Measurements from ENCODE around the gene CR2. TPM values are rescaled to one million over a fixed set of nuclear protein-coding genes. Genes with fewer than 3 reads are reported as not detected.

The CR2 gene
- total and polyA plus RNA-seq, 4 donors, result 0.05 to 0.36 (median 0.14) TPM; not detected in 1

DNA sequence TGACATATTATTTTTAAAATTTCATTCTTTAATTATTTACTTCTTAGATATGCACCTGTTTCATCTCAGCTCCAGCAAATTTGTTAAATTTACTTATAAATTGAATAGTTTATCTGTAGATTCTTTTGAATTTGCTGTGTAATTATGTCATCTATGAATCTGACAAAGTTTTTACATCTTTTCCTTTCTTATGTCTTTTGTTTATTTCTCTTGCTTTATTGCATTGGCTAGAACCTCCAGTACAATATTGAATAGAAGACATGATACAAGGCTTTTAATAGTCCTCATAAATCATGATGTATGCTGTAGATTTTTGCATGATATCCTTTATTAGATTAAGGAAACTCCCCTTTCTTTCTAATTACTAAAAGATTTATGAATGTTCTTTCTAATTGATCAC is 62.6 kb downstream of the CR2 start:
- no peak overlapping the region for H3K4me3 ChIP-seq (ENCODE audit: low read depth in 1 of 3, low read length in 3 of 3)
- H3K36me3 ChIP-seq (ENCODE audit: control insufficient read depth in 4 of 4, insufficient read depth in 3 of 4, low read depth in 1 of 4, low read length in 3 of 4), result no peaks in the 10 kb centered on the region
- no peak overlapping the region for H3K27ac ChIP-seq (ENCODE audit: low read depth in 1 of 2, low read length in 2 of 2)
- H3K27me3 ChIP-seq (ENCODE audit: control insufficient read depth in 4 of 4, insufficient read depth in 4 of 4, low read length in 3 of 4), result no peaks in the 10 kb centered on the region
- TF ChIP-seq FOXA2 (IDR thresholded peaks at IDR 0.05), result no peak
- TF ChIP-seq, protein P1, sequence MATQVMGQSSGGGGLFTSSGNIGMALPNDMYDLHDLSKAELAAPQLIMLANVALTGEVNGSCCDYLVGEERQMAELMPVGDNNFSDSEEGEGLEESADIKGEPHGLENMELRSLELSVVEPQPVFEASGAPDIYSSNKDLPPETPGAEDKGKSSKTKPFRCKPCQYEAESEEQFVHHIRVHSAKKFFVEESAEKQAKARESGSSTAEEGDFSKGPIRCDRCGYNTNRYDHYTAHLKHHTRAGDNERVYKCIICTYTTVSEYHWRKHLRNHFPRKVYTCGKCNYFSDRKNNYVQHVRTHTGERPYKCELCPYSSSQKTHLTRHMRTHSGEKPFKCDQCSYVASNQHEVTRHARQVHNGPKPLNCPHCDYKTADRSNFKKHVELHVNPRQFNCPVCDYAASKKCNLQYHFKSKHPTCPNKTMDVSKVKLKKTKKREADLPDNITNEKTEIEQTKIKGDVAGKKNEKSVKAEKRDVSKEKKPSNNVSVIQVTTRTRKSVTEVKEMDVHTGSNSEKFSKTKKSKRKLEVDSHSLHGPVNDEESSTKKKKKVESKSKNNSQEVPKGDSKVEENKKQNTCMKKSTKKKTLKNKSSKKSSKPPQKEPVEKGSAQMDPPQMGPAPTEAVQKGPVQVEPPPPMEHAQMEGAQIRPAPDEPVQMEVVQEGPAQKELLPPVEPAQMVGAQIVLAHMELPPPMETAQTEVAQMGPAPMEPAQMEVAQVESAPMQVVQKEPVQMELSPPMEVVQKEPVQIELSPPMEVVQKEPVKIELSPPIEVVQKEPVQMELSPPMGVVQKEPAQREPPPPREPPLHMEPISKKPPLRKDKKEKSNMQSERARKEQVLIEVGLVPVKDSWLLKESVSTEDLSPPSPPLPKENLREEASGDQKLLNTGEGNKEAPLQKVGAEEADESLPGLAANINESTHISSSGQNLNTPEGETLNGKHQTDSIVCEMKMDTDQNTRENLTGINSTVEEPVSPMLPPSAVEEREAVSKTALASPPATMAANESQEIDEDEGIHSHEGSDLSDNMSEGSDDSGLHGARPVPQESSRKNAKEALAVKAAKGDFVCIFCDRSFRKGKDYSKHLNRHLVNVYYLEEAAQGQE (IDR thresholded peaks at IDR 0.05), result no peak
- TF ChIP-seq FOXA1 (IDR thresholded peaks at IDR 0.05), result no peak
- TF ChIP-seq EGR1 (IDR thresholded peaks at IDR 0.05; ENCODE audit: low read depth in 2 of 2), result no peak
- DNase-seq (ENCODE audit: low spot score), result no peak
- H3K9me3 ChIP-seq (ENCODE audit: control insufficient read depth in 4 of 4, low read length in 3 of 4), result no peaks in the 10 kb centered on the region
- H3K4me1 ChIP-seq (ENCODE audit: control insufficient read depth in 4 of 4, insufficient read depth in 4 of 4, low read length in 3 of 4), result no peaks in the 10 kb centered on the region
- H3K9ac ChIP-seq (ENCODE audit: low read depth in 1 of 2, low read length in 2 of 2), result no peak overlapping the region

DNA sequence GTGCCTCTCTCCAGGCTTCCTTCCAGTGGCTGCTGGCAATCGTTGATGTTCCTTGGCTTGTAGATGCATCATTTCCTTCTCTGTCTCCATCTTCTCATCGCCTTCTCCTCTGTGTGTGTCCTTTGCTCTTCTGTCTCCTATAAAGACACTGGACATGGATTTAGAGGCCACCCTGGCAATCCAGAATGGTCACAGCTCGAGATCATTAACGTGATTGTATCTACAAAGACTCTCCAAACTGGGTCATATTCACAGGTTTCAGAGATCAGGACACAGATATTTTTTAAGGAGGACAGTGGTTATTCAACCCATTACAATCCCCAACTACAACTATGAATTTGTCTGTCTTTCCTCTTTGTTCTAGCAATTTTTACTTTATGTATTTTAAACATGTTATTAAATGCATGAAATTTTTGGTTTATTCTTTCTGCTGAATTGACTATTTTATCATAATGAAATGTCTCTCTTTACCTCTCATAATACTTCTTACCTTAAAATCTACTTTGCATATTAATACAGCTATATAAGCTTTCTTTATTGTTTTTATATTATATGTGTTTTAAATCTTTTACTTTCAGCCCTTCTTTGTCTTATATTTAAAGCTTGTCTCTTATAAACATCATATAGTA is 64.6 kb downstream of the CR2 start:
- no peaks in the 10 kb centered on the region for H3K9me3 ChIP-seq (ENCODE audit: control insufficient read depth in 4 of 4, low read length in 3 of 4)
- no peak overlapping the region for H3K27ac ChIP-seq (ENCODE audit: low read depth in 1 of 2, low read length in 2 of 2)
- H3K27me3 ChIP-seq (ENCODE audit: control insufficient read depth in 4 of 4, insufficient read depth in 4 of 4, low read length in 3 of 4), result no peaks in the 10 kb centered on the region
- DNase-seq (ENCODE audit: low spot score), result no peak
- H3K4me3 ChIP-seq (ENCODE audit: low read depth in 1 of 3, low read length in 3 of 3), result no peak overlapping the region
- TF ChIP-seq RAD21 (IDR thresholded peaks at IDR 0.05) (no peak), SP1 (IDR thresholded peaks at IDR 0.05) (no peak), FOXA2 (IDR thresholded peaks at IDR 0.05) (no peak), TAF1 (conservative IDR thresholded peaks at IDR 0.05) (no peak)
- TF ChIP-seq, protein P2, sequence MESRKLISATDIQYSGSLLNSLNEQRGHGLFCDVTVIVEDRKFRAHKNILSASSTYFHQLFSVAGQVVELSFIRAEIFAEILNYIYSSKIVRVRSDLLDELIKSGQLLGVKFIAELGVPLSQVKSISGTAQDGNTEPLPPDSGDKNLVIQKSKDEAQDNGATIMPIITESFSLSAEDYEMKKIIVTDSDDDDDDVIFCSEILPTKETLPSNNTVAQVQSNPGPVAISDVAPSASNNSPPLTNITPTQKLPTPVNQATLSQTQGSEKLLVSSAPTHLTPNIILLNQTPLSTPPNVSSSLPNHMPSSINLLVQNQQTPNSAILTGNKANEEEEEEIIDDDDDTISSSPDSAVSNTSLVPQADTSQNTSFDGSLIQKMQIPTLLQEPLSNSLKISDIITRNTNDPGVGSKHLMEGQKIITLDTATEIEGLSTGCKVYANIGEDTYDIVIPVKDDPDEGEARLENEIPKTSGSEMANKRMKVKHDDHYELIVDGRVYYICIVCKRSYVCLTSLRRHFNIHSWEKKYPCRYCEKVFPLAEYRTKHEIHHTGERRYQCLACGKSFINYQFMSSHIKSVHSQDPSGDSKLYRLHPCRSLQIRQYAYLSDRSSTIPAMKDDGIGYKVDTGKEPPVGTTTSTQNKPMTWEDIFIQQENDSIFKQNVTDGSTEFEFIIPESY (IDR thresholded peaks at IDR 0.05), result no peak
- TF ChIP-seq, protein P1 (IDR thresholded peaks at IDR 0.05), result no peak
- no peak overlapping the region for H3K9ac ChIP-seq (ENCODE audit: low read depth in 1 of 2, low read length in 2 of 2)
- 73% methylated on average over 4 of the region's 4 CpGs for WGBS
- no peaks in the 10 kb centered on the region for H3K36me3 ChIP-seq (ENCODE audit: control insufficient read depth in 4 of 4, insufficient read depth in 3 of 4, low read depth in 1 of 4, low read length in 3 of 4)
- no peaks in the 10 kb centered on the region for H3K4me1 ChIP-seq (ENCODE audit: control insufficient read depth in 4 of 4, insufficient read depth in 4 of 4, low read length in 3 of 4)

All from liver (tissue), 9 donors.